ENCODE results near the gene LGALS16. TPM values are rescaled to one million over a fixed set of nuclear protein-coding genes. Genes with fewer than 3 reads are reported as not detected.

LGALS16 gene
- total RNA-seq, 2 donors from 2014 or later = not detected

DNA sequence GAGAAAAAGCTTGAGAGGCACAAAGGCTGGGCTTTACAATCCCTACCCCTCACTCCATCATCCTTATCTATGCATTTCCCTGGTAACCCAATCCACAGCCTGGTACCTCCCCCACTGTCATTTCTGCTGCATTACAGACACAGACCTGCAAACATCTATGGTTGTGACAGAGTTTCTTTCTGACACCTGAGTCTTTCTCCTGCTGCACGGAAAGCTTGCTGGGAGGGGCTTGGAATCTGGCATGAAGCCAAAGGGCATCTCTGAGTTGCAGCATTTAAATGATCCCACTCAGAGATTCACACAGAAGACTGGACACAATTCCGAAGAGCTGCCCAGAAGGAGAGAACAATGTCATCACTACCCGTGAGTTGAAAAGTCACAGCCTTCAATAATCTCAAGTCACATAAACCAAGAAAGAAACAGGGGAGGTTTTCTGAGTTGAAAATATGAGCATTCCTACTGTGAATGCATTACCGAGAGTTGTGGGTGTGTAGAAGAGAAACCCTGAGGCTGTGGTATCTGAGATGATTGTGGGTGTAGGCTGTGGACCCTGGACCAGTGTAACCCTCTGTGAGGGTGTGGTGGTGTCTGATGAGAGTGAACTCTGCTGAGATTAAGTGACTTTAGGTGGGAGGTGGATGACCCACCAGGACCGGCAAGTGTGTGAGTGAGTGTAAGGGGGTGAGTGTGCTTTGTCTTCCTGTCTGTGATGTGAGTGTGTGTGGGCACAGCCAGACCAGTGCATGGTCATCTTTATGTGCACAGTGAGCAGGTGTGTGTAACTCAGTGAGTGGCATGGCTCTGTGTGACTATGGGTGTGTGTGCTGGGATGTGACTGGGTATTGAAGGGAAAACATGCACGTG lies 48.7 kb downstream of the LGALS16 start, which contains the start of gene LGALS14:
LGALS14 (plus strand) TSS at position 301 of the 864 bp plus-strand sequence; CDS start at position 349, 48 bp downstream.
- no peaks in the 10 kb centered on the region for H3K4me1 ChIP-seq
- TF ChIP-seq, protein P1, sequence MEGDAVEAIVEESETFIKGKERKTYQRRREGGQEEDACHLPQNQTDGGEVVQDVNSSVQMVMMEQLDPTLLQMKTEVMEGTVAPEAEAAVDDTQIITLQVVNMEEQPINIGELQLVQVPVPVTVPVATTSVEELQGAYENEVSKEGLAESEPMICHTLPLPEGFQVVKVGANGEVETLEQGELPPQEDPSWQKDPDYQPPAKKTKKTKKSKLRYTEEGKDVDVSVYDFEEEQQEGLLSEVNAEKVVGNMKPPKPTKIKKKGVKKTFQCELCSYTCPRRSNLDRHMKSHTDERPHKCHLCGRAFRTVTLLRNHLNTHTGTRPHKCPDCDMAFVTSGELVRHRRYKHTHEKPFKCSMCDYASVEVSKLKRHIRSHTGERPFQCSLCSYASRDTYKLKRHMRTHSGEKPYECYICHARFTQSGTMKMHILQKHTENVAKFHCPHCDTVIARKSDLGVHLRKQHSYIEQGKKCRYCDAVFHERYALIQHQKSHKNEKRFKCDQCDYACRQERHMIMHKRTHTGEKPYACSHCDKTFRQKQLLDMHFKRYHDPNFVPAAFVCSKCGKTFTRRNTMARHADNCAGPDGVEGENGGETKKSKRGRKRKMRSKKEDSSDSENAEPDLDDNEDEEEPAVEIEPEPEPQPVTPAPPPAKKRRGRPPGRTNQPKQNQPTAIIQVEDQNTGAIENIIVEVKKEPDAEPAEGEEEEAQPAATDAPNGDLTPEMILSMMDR (IDR thresholded peaks at IDR 0.05) = no peak
- no peaks in the 10 kb centered on the region for H3K9me3 ChIP-seq
- H3K27me3 ChIP-seq = no peaks in the 10 kb centered on the region
- no peaks in the 10 kb centered on the region for H3K36me3 ChIP-seq
- no peak within 1 kb of the TSS for H3K4me3 ChIP-seq
- H3K27ac ChIP-seq = no peak within 1 kb of the TSS
- DNase-seq (ENCODE audit: low spot score) = no peak

DNA sequence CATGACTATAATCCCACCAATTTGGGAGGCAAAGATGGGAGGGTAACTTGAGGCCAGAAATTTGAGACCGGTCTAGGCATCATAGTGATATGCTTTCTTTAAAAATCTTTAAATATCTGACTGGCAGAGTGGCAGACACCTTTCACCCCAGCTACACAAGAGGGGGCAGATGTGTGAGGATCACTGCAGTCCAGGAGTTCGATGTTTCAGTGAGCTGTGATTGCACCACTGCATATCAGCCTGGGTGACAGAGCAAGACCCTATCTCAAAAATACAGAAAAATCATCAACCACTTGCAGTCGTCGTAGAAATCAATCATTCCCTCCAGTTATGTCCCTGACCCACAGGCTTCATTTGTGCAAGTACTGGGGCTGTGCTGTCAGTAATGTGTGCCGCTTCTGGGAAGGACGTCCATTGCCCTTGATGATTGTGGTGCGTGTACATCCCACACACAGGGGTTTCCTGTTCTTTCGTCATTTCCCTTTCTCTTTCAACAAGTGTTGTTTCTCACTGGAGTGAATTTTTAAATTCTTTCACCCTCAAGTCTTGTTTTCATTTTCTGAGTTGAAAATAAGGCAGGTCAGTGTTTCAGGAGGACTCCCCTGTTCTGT lies 50.0 kb downstream of the LGALS16 start:
- Histone ChIP-seq H3K9me3 (no peaks in the 10 kb centered on the region), H3K4me1 (no peaks in the 10 kb centered on the region), H3K36me3 (no peaks in the 10 kb centered on the region), H3K27ac (no peak overlapping the region), H3K4me3 (no peak overlapping the region), H3K27me3 (no peaks in the 10 kb centered on the region)
- no peak for DNase-seq (ENCODE audit: low spot score)
- TF ChIP-seq, protein P1 (IDR thresholded peaks at IDR 0.05) = no peak

DNA sequence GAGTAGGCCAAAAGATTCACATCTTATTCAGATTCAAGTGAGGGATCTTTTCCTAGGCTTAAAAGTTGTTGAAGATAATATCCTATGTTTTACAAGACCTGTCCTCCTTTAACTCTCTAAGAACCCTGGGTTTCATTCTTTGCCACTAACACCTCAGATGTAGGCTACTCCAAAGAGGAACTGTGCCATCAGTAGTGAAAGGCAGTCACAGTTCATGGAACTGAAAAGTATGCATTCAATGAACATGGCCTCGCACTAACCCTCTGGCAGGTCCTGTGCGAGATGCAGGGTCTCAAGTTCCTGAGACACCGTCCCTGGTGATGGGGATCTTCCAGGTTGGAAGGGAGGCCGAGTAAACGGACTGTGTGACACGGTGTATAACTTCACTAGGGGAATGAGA lies 52.9 kb downstream of the LGALS16 start:
- no peak for DNase-seq (ENCODE audit: low spot score)

DNA sequence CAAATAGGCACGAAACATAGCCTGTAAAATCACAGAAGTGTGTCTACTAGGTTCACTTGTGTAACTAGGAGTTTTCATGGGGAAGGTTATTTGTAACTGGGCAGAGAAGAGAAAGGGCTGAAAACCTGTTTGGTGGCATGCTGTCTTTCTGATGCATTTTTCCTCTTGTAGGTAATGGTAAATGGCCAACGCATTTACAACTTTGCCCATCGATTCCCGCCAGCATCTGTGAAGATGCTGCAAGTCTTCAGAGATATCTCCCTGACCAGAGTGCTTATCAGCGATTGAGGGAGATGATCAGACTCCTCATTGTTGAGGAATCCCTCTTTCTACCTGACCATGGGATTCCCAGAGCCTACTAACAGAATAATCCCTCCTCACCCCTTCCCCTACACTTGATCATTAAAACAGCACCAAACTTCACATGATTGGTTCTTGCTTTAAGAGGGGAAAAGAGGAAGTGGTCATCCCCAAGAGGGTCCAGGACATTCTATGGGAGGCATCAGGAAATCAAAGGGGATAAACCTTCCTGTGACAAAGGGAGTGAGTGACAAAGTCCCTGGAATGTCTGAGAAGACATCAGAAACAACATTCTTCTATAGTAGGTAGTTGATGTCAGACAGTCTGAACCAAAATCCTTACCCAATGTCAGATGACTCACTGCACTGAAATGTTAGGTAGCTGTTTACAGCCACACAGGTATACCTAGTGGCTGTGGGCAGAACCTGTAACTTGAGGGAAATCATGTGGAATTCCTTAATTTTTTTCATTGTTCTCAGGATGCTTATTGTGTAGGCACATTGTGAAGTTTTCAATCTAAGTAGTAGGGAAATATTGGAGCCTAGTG lies 53.5 kb downstream of the LGALS16 start:
- H3K4me1 ChIP-seq = no peaks in the 10 kb centered on the region
- DNase-seq (ENCODE audit: low spot score) = no peak
- TF ChIP-seq, protein P1 (IDR thresholded peaks at IDR 0.05) = no peak

More for the DNA sequence above, 52.9 kb downstream of the LGALS16 start:
- TF ChIP-seq, protein P1 (IDR thresholded peaks at IDR 0.05) = no peak
- no peaks in the 10 kb centered on the region for H3K4me1 ChIP-seq
- no peaks in the 10 kb centered on the region for H3K9me3 ChIP-seq
- H3K4me3 ChIP-seq = no peak overlapping the region
- no peaks in the 10 kb centered on the region for H3K36me3 ChIP-seq
- H3K27me3 ChIP-seq = no peaks in the 10 kb centered on the region
- no peak overlapping the region for H3K27ac ChIP-seq

More for the DNA sequence above, 53.5 kb downstream of the LGALS16 start:
- no peaks in the 10 kb centered on the region for H3K36me3 ChIP-seq
- H3K9me3 ChIP-seq = no peaks in the 10 kb centered on the region
- no peaks in the 10 kb centered on the region for H3K27me3 ChIP-seq
- H3K4me3 ChIP-seq = no peak overlapping the region
- no peak overlapping the region for H3K27ac ChIP-seq

Other genes with a start within 250 kb of the LGALS16 start
- gene ZFP36, start 249.1 kb upstream of the LGALS16 start, total RNA-seq = 100 to 1,000 TPM; 107 to 202 TPM
- 10 to 100 TPM in 1 of 2 donors, 1 to 10 TPM in 1; 7.5 to 12.0 TPM for gene PLEKHG2, start 243.2 kb upstream of the LGALS16 start, total RNA-seq
- 1,000 to 10,000 TPM; 1,032 to 1,330 TPM for gene RPS16, start 220.0 kb upstream of the LGALS16 start, total RNA-seq
- 10 to 100 TPM; 81.7 to 95.1 TPM for gene SUPT5H, start 210.3 kb upstream of the LGALS16 start, total RNA-seq
- 10 to 100 TPM; 60.0 to 80.9 TPM for gene TIMM50, start 175.1 kb upstream of the LGALS16 start, total RNA-seq
- not detected for gene DLL3, start 157.0 kb upstream of the LGALS16 start, total RNA-seq
- gene SELENOV, start 140.8 kb upstream of the LGALS16 start, total RNA-seq = not detected
- gene EID2B, start 123.1 kb upstream of the LGALS16 start, total RNA-seq = 1 to 10 TPM; 2.1 to 2.3 TPM
- gene EID2, start 115.8 kb upstream of the LGALS16 start, total RNA-seq = 10 to 100 TPM in 1 of 2 donors, 1 to 10 TPM in 1; 6.7 to 11.1 TPM
- not detected for gene LGALS13, start 53.4 kb upstream of the LGALS16 start, total RNA-seq
- gene LGALS14, start 48.6 kb downstream of the LGALS16 start, total RNA-seq = not detected
- gene CLC, start 82.1 kb downstream of the LGALS16 start, total RNA-seq = not detected
- gene LEUTX, start 122.9 kb downstream of the LGALS16 start, total RNA-seq = not detected
- gene DYRK1B, start 178.2 kb downstream of the LGALS16 start, total RNA-seq = 10 to 100 TPM; 11.1 to 14.5 TPM
- 10 to 100 TPM; 63.7 to 88.5 TPM for gene FBL, start 190.5 kb downstream of the LGALS16 start, total RNA-seq